K562 treated with DMSO at 1 percent for 12 hours (cell line): Measurements from ENCODE around the gene GSX2. TPM values are rescaled to one million over a fixed set of nuclear protein-coding genes. Genes with fewer than 3 reads are reported as not detected.

Source experiments
- total RNA-seq: library from RNA; unstranded; fragments of 300-600 nt; gene quantifications from 2 replicates; pipeline ENCODE4 v1.2.3, GENCODE V29; 2022; ENCODE audit not compliant: insufficient read depth

Gene GSX2
- not detected in 2 replicates for total RNA-seq

GRCh38 chr4:54099748-54100574 is at the start of gene GSX2:
TSS of gene GSX2 (plus strand) at chr4:54100163. CDS start at chr4:54100345, 182 bp downstream.

GRCh38 chr4:54064317-54065111 is 35.4 kb upstream of the GSX2 start, which contains the start of gene CHIC2:
TSS of gene CHIC2 (minus strand) at chr4:54064605. CDS start at chr4:54064300, 305 bp downstream.

Other genes starting within 250 kb of the GSX2 start
- 20.4 and 29.6 TPM in 2 replicates for gene CHIC2, start 35.6 kb upstream of the GSX2 start, total RNA-seq
- not detected in 2 replicates for gene PDGFRA, start 129.1 kb downstream of the GSX2 start, total RNA-seq